Hepatic stellate cell (primary cell): ENCODE data around the gene PEA15.

Source experiments
- DNase-seq: peaks from one replicate; pipeline ENCODE4 v3.0.0; 2011; ENCODE audit warnings: low spot score

Gene PEA15

GRCh38 chr1:160239582-160240299 lies 34.6 kb downstream of the PEA15 start:
- no peak for DNase-seq

GRCh38 chr1:160243767-160244166 lies 38.6 kb downstream of the PEA15 start:
- DNase-seq = no peak

GRCh38 chr1:160244209-160244608 lies 39.0 kb downstream of the PEA15 start:
- DNase-seq = no peak

- DNase-seq = no peak
Measured at GRCh38 chr1:160245434-160245833, 40.2 kb downstream of the PEA15 start.

GRCh38 chr1:160247053-160247452 lies 41.9 kb downstream of the PEA15 start:
- no peak for DNase-seq

- no peak for DNase-seq
Measured at GRCh38 chr1:160251011-160251410, 45.8 kb downstream of the PEA15 start.

- peak; percentile 52 for DNase-seq
Measured at GRCh38 chr1:160251687-160252526, 46.7 kb downstream of the PEA15 start.

GRCh38 chr1:160255781-160256300 lies 50.7 kb downstream of the PEA15 start:
- no peak for DNase-seq

GRCh38 chr1:160256396-160257046 lies 51.3 kb downstream of the PEA15 start:
- peak; percentile 29 for DNase-seq

GRCh38 chr1:160257411-160258015 lies 52.3 kb downstream of the PEA15 start:
- DNase-seq = no peak

GRCh38 chr1:160258177-160258798 lies 53.1 kb downstream of the PEA15 start:
- DNase-seq = no peak

- peak; percentile 57 for DNase-seq
Measured at GRCh38 chr1:160260406-160261382, 55.5 kb downstream of the PEA15 start.

- DNase-seq = peak; percentile 78
Measured at GRCh38 chr1:160261556-160261892, 56.3 kb downstream of the PEA15 start.

- peak; percentile 93 for DNase-seq
Measured at GRCh38 chr1:160261893-160262794, 57.0 kb downstream of the PEA15 start, which contains the start of gene DCAF8. Gene DCAF8, minus strand, starts transcription at chr1:160262549. Its CDS starts 18,541 bp downstream, at chr1:160244008.

GRCh38 chr1:160264795-160265307 lies 59.7 kb downstream of the PEA15 start:
- DNase-seq = no peak
